Liver (tissue), 9 donors: Measurements from ENCODE around the gene TUBB8. TPM values are rescaled to one million over a fixed set of nuclear protein-coding genes. Genes with fewer than 3 reads are reported as not detected.

Experiments used
- DNase-seq: peaks from one replicate; pipeline ENCODE4 v3.0.0-alpha.2; 2017; ENCODE audit warnings: low spot score
- H3K27ac ChIP-seq, 2 donors: one replicate each; pipeline ENCODE4 v1.7.0; 2013; ENCODE audit warnings: inconsistent platforms in 2 of 2, low read length in 2 of 2, control low read depth in 1 of 2, low read depth in 1 of 2, mild to moderate bottlenecking in 1 of 2
- H3K27me3 ChIP-seq, 4 donors: one replicate each; pipeline versions ENCODE4 v1.6.1 to v1.7.0; 2013; ENCODE audit warnings: low read length in 3 of 4, inconsistent platforms in 1 of 4, mild to moderate bottlenecking in 1 of 4, moderate library complexity in 1 of 4; ENCODE audit not compliant: control insufficient read depth in 4 of 4, insufficient read depth in 4 of 4
- H3K36me3 ChIP-seq, 4 donors: one replicate each; pipeline versions ENCODE4 v1.6.1 to v1.7.0; 2013; ENCODE audit warnings: low read length in 3 of 4, mild to moderate bottlenecking in 3 of 4, low read depth in 1 of 4, moderate library complexity in 1 of 4; ENCODE audit not compliant: control insufficient read depth in 4 of 4, insufficient read depth in 3 of 4
- H3K4me1 ChIP-seq, 4 donors: one replicate each; pipeline versions ENCODE4 v1.6.1 to v1.7.0; 2013; ENCODE audit warnings: low read length in 3 of 4, mild to moderate bottlenecking in 3 of 4, moderate library complexity in 1 of 4; ENCODE audit not compliant: control insufficient read depth in 4 of 4, insufficient read depth in 4 of 4
- H3K4me3 ChIP-seq, 3 donors: one replicate each; pipeline versions ENCODE4 v1.6.1 to v1.7.0; 2013; ENCODE audit warnings: low read length in 3 of 3, control low read depth in 1 of 3, low read depth in 1 of 3, mild to moderate bottlenecking in 1 of 3
- H3K9ac ChIP-seq, 2 donors: one replicate each; pipeline ENCODE4 v1.7.0; 2013; ENCODE audit warnings: low read length in 2 of 2, mild to moderate bottlenecking in 2 of 2, moderate library complexity in 2 of 2, control low read depth in 1 of 2, low read depth in 1 of 2
- H3K9me3 ChIP-seq, 4 donors: one replicate each; pipeline versions ENCODE4 v1.6.1 to v1.7.0; 2013; ENCODE audit warnings: low read length in 3 of 4; ENCODE audit not compliant: control insufficient read depth in 4 of 4
- ATF3 ChIP-seq: IDR thresholded peaks from 2 replicates; pipeline ENCODE4 v1.6.1; 2016; ENCODE audit warnings: antibody characterized with exemption
- CTCF ChIP-seq: fragments of 150-350 bp; IDR thresholded peaks from 2 replicates; pipeline ENCODE4 v1.5.1; 2017; ENCODE audit warnings: improper control_type of control experiment, low read depth, low read length; ENCODE audit not compliant: missing input control
- EGR1 ChIP-seq, 2 donors: IDR thresholded peaks; 2 replicates each; pipeline ENCODE4 v1.6.1; 2016 to 2018; ENCODE audit warnings: antibody characterized with exemption in 2 of 2, low read depth in 2 of 2
- FOXA1 ChIP-seq: IDR thresholded peaks from 2 replicates; pipeline ENCODE4 v1.6.1; 2016; ENCODE audit warnings: antibody characterized with exemption
- FOXA2 ChIP-seq: IDR thresholded peaks from 2 replicates; pipeline ENCODE4 v1.6.1; 2016; ENCODE audit warnings: antibody characterized with exemption
- GABPA ChIP-seq, 2 donors: IDR thresholded peaks in 1 of 2; conservative IDR thresholded peaks in 1 of 2; 2 replicates each; pipeline ENCODE4 v1.6.1; 2016; ENCODE audit warnings: antibody characterized with exemption in 2 of 2, mild to moderate bottlenecking in 1 of 2, moderate library complexity in 1 of 2
- HNF4A ChIP-seq, 2 donors: conservative IDR thresholded peaks; 2 replicates each; pipeline ENCODE4 v1.6.1; 2016; ENCODE audit warnings: antibody characterized with exemption in 2 of 2, mild to moderate bottlenecking in 2 of 2
- HNF4G ChIP-seq: IDR thresholded peaks from 2 replicates; pipeline ENCODE4 v1.6.1; 2016; ENCODE audit warnings: antibody characterized with exemption
- JUND ChIP-seq, 2 donors: IDR thresholded peaks; 2 replicates each; pipeline ENCODE4 v1.6.1; 2016; ENCODE audit warnings: antibody characterized with exemption in 2 of 2
- MAX ChIP-seq: IDR thresholded peaks from 2 replicates; pipeline ENCODE4 v1.6.1; 2016; ENCODE audit warnings: antibody characterized with exemption
- NR2F2 ChIP-seq: IDR thresholded peaks from 2 replicates; pipeline ENCODE4 v1.6.1; 2016; ENCODE audit warnings: antibody characterized with exemption
- REST ChIP-seq: IDR thresholded peaks from 2 replicates; pipeline ENCODE4 v1.6.1; 2016; ENCODE audit warnings: antibody characterized with exemption, mild to moderate bottlenecking
- RXRA ChIP-seq, 2 donors: IDR thresholded peaks; 2 replicates each; pipeline ENCODE4 v1.6.1; 2017 to 2018; ENCODE audit warnings: antibody characterized with exemption in 2 of 2, mild to moderate bottlenecking in 1 of 2
- SP1 ChIP-seq: IDR thresholded peaks from 2 replicates; pipeline ENCODE4 v1.6.1; 2018; ENCODE audit warnings: antibody characterized with exemption, mild to moderate bottlenecking
- TAF1 ChIP-seq: conservative IDR thresholded peaks from 2 replicates; pipeline ENCODE4 v1.6.1; 2016; ENCODE audit warnings: antibody characterized with exemption, mild to moderate bottlenecking
- YY1 ChIP-seq: IDR thresholded peaks from 2 replicates; pipeline ENCODE4 v1.6.1; 2016; ENCODE audit warnings: antibody characterized with exemption, mild to moderate bottlenecking
- ZBTB33 ChIP-seq: IDR thresholded peaks from 2 replicates; pipeline ENCODE4 v1.6.1; 2016; ENCODE audit warnings: antibody characterized with exemption
- WGBS: extraction: QIAGEN DNeasy Blood & Tissue Kit; methylation state at CpG from one replicate; pipeline ENCODE4 v1.1.7; 2013; 5-methylcytosine and 5-hydroxymethylcytosine counted together
- polyA plus RNA-seq, 2 donors: library from polyadenylated mRNA; stranded (reverse) in 1 of 2; unstranded in 1 of 2; fragments of 200-250 nt in 1 of 2; fragments of >200 nt in 1 of 2; fragmentation: Nextera tagmentation in 1 of 2; extraction: Ambion mirVana in 1 of 2; gene quantifications; one replicate each; pipeline versions ENCODE4 v1.2.1 to v1.2.3, GENCODE V29; 2013 to 2015
- total RNA-seq, 2 donors: library from RNA; depleted of rRNA; stranded (reverse); fragments of >200 nt; gene quantifications; one replicate each; pipeline ENCODE4 v1.2.3, GENCODE V29; 2014
- donor health status: healthy.
- donor health status: healthy.
- donor health status: healthy.
- donor health status: healthy.
- donor health status: healthy.

Gene TUBB8
- not detected for total RNA-seq
- not detected for polyA plus RNA-seq

GRCh38 chr10:48996-49395 is at the start of gene TUBB8:
Gene TUBB8, minus strand, starts transcription at chr10:49296. Its CDS starts 58 bp downstream, at chr10:49238.
- Histone ChIP-seq H3K9me3 (no peaks in the 10 kb centered on the region), H3K27me3 (no peaks in the 10 kb centered on the region), H3K27ac (no peak within 1 kb of the TSS), H3K9ac (no peak within 1 kb of the TSS), H3K4me1 (no peaks in the 10 kb centered on the region), H3K4me3 (no peak within 1 kb of the TSS), H3K36me3 (no peaks in the 10 kb centered on the region)
- WGBS = 55% methylated on average over 34 of the region's 34 CpGs
- no peak for TF ChIP-seq NR2F2
- DNase-seq = no peak

- Histone ChIP-seq H3K4me1 (no peaks in the 10 kb centered on the region), H3K27me3 (no peaks in the 10 kb centered on the region), H3K36me3 (no peaks in the 10 kb centered on the region), H3K27ac (no peak overlapping the region), H3K4me3 (no peak overlapping the region), H3K9ac (no peak overlapping the region), H3K9me3 (peaks cover 2 to 17% (median 3%) of the 10 kb centered on the region in 4 donors)
- TF ChIP-seq MAX (no peak), ZBTB33 (no peak), TAF1 (no peak), HNF4G (no peak)
- 12% methylated on average over 1 of the region's 1 CpG for WGBS
- no peak for DNase-seq
Measured at GRCh38 chr10:96466-96865, 47.4 kb upstream of the TUBB8 start.

- Histone ChIP-seq H3K4me3 (no peak overlapping the region), H3K36me3 (no peaks in the 10 kb centered on the region), H3K27me3 (no peaks in the 10 kb centered on the region), H3K9me3 (peaks cover 2 to 17% (median 3%) of the 10 kb centered on the region in 4 donors), H3K4me1 (no peaks in the 10 kb centered on the region), H3K9ac (no peak overlapping the region), H3K27ac (no peak overlapping the region)
- WGBS = 58% methylated on average over 2 of the region's 2 CpGs
- DNase-seq = no peak
- TF ChIP-seq GABPA (IDR thresholded peaks at IDR 0.05 in 1 of 2, conservative IDR thresholded peaks at IDR 0.05 in 1 of 2) (no peak), HNF4G (no peak), REST (no peak), FOXA1 (no peak), SP1 (no peak), JUND (IDR thresholded peaks at IDR 0.05) (no peak), TAF1 (no peak), HNF4A (conservative IDR thresholded peaks at IDR 0.05) (no peak), YY1 (no peak), NR2F2 (no peak), ZBTB33 (no peak), MAX (no peak), FOXA2 (no peak), EGR1 (IDR thresholded peaks at IDR 0.05; ENCODE audit: low read depth in 2 of 2) (no peak), ATF3 (no peak), CTCF (no peak), RXRA (IDR thresholded peaks at IDR 0.05) (no peak)
Measured at GRCh38 chr10:95356-96115, 46.4 kb upstream of the TUBB8 start.
